ENCODE measurements around the gene HIPK3.
"Not testable (repeated sequence)": the region's sequence is repeated elsewhere in the genome, so short reads cannot be mapped to it uniquely, and the experiment has no call there.

HIPK3 gene

DNA sequence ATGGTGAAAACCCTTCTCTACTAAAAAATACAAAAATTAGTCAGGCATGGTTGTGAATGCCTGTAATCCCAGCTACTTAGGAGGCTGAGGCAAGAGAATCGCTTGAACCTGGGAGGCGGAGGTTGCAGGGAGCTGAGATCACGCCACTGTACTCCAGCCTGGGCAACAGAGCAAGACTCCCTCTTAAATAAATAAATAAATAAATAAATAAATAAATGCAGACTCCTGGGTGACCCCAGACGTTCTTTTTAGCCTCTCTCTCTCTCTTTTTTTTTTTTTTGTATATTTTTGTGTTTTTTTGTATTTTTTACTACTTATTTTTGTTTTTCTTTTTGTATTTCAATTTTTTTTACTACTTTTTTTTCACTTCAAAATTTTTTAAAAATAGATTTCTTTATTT lies 111.3 kb downstream of the HIPK3 start:
- not testable (repeated sequence) for H3K36me3 ChIP-seq (replicated peaks); DNase-seq (ENCODE audit: low spot score in 2 of 2); H3K4me3 ChIP-seq; H3K4me1 ChIP-seq; H3K27me3 ChIP-seq (ENCODE audit: low read depth); H3K9me3 ChIP-seq
- in situ Hi-C loops (cut with MboI; ENCODE audit: low sequenced_read_pairs) = loop anchor here (25.0 kb wide), 1 partner anchor 469 kb away; no protein-coding TSS in a partner anchor

GRCh38 chr11:33368931-33369330 lies 111.8 kb downstream of the HIPK3 start:
- H3K36me3 ChIP-seq (replicated peaks) = no peaks in the 10 kb centered on the region
- no peak for DNase-seq (ENCODE audit: low spot score in 2 of 2)
- H3K4me3 ChIP-seq = no peak overlapping the region
- no peaks in the 10 kb centered on the region for H3K9me3 ChIP-seq
- H3K27me3 ChIP-seq (ENCODE audit: low read depth) = no peaks in the 10 kb centered on the region; the same call in 1 of the 2 replicates
- in situ Hi-C loops (cut with MboI; ENCODE audit: low sequenced_read_pairs) = loop anchor here (25.0 kb wide), 1 partner anchor 468 kb away; no protein-coding TSS in a partner anchor
- H3K4me1 ChIP-seq = no peaks in the 10 kb centered on the region

- H3K36me3 ChIP-seq (replicated peaks) = no peaks in the 10 kb centered on the region
- in situ Hi-C loops (cut with MboI; ENCODE audit: low sequenced_read_pairs) = loop anchor here (25.0 kb wide), 1 partner anchor 464 kb away; no protein-coding TSS in a partner anchor
- H3K4me1 ChIP-seq = no peaks in the 10 kb centered on the region
- no peak for DNase-seq (ENCODE audit: low spot score in 2 of 2)
- peaks cover 24% of the 10 kb centered on the region for H3K27me3 ChIP-seq (ENCODE audit: low read depth)
- H3K4me3 ChIP-seq = no peak overlapping the region
- H3K9me3 ChIP-seq = no peaks in the 10 kb centered on the region
These were observed 116.5 kb downstream of the HIPK3 start for GRCh38 chr11:33373636-33374035.

DNA sequence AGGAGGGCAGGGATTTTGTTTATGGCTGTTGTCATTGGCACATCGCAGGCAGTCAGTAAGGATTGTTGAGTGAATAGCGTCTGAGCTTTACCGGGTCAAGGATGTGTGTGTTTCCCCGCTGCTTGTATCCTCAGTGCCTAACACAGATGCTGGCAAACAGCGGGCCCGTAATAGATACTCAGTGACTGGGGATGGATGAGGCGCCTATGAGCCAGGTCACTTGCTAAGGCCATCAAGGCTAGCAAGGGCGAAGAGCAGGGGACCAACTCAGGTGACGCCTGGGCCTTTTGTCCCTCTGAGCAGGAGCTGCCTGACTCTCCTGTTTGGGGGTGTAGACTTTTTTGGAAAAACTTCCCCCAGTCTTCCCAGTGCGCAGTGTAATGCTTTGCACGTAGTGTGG lies 118.1 kb downstream of the HIPK3 start:
- DNase-seq (ENCODE audit: low spot score in 2 of 2) = no peak
- Histone ChIP-seq H3K36me3 (replicated peaks) (no peaks in the 10 kb centered on the region), H3K27me3 (ENCODE audit: low read depth) (peaks cover 25% of the 10 kb centered on the region), H3K4me1 (no peaks in the 10 kb centered on the region), H3K9me3 (no peaks in the 10 kb centered on the region), H3K4me3 (no peak overlapping the region)
- in situ Hi-C loops (cut with MboI; ENCODE audit: low sequenced_read_pairs) = no loop called here

DNA sequence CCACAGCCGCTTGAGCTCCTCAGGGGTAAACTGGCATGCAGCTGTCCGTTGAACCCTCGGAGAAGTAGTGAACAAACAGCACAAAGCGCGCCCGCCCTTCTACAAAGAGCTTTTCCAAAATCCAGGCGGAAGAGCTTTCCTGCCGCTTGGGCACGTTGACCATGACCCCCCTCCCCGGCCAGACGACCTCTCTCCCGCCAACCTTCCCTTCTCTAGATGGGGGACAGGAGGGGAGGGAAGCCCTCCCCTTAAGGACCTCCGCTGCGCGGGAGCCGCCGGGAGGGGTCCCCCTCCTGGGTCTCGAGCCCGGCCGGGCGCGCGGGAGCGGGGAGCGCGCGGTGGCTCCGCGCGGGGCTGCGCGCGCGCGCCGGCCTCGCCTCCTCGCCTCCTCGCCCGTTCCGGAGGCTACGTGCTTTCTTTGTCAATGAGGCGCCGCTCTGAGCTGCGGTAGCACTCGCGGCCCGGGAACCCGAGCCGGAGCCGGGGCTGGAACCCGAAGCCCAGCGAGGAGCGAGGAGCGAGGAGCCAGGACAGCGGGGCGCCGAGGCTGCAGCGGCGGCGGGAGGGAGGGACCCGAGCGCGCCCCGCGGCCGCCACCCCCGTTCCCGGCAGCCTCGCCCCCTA lies 118.6 kb downstream of the HIPK3 start, which contains the start of gene KIAA1549L:
KIAA1549L (plus strand) TSS at position 421 of the 624 bp plus-strand sequence.
- DNase-seq (ENCODE audit: low spot score in 2 of 2) = peak in 1 of 2 experiments; percentile 24
- no peaks in the 10 kb centered on the region for H3K9me3 ChIP-seq
- H3K36me3 ChIP-seq (replicated peaks) = no peaks in the 10 kb centered on the region
- no peaks in the 10 kb centered on the region for H3K4me1 ChIP-seq
- peak within 1 kb of the TSS; percentile 26 for H3K4me3 ChIP-seq
- H3K27me3 ChIP-seq (ENCODE audit: low read depth) = peaks cover 27% of the 10 kb centered on the region
- in situ Hi-C loops (cut with MboI; ENCODE audit: low sequenced_read_pairs) = no loop called here

- Histone ChIP-seq H3K4me3 (no peak overlapping the region), H3K4me1 (no peaks in the 10 kb centered on the region), H3K9me3 (no peaks in the 10 kb centered on the region), H3K36me3 (replicated peaks) (no peaks in the 10 kb centered on the region), H3K27me3 (ENCODE audit: low read depth) (peaks cover 27% of the 10 kb centered on the region)
- in situ Hi-C loops (cut with MboI; ENCODE audit: low sequenced_read_pairs) = no loop called here
- DNase-seq (ENCODE audit: low spot score in 2 of 2) = peak in 1 of 2 experiments; percentile 13
These were observed 119.4 kb downstream of the HIPK3 start for GRCh38 chr11:33376331-33377310.

- Histone ChIP-seq H3K27me3 (ENCODE audit: low read depth) (peaks cover 27% of the 10 kb centered on the region), H3K4me3 (no peak overlapping the region), H3K4me1 (no peaks in the 10 kb centered on the region), H3K9me3 (no peaks in the 10 kb centered on the region), H3K36me3 (replicated peaks) (no peaks in the 10 kb centered on the region)
- DNase-seq (ENCODE audit: low spot score in 2 of 2) = no peak
- in situ Hi-C loops (cut with MboI; ENCODE audit: low sequenced_read_pairs) = no loop called here
These were observed 120.5 kb downstream of the HIPK3 start for GRCh38 chr11:33377412-33378370.

DNA sequence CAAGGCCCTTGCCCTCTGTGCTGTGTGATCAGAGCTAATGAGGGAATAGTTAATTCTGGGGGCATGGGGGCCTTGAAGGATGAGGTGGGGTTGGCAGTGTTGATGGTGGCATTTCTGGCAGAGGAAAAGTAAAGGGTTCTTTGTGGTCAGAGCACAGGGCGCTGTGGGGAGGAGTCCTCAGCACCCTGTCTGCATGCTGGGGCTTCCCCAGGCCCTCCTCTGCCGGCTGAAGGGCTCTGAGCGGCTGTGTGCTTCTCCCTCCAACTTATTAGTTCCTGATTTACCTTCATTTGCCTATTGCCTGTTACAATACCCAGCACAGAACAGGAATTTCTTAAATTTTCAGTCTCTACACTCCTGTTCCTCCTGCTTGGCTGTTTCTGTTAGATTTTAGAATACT lies 122.8 kb downstream of the HIPK3 start:
- Histone ChIP-seq H3K4me3 (no peak overlapping the region), H3K4me1 (no peaks in the 10 kb centered on the region), H3K9me3 (no peaks in the 10 kb centered on the region), H3K36me3 (replicated peaks) (no peaks in the 10 kb centered on the region), H3K27me3 (ENCODE audit: low read depth) (peaks cover 27% of the 10 kb centered on the region)
- DNase-seq (ENCODE audit: low spot score in 2 of 2) = no peak
- in situ Hi-C loops (cut with MboI; ENCODE audit: low sequenced_read_pairs) = no loop called here

GRCh38 chr11:33383075-33383919 lies 126.1 kb downstream of the HIPK3 start:
- H3K27me3 ChIP-seq (ENCODE audit: low read depth) = peaks cover 7% of the 10 kb centered on the region
- H3K9me3 ChIP-seq = no peaks in the 10 kb centered on the region
- H3K4me1 ChIP-seq = no peaks in the 10 kb centered on the region
- no peaks in the 10 kb centered on the region for H3K36me3 ChIP-seq (replicated peaks)
- in situ Hi-C loops (cut with MboI; ENCODE audit: low sequenced_read_pairs) = no loop called here
- no peak overlapping the region for H3K4me3 ChIP-seq
- DNase-seq (ENCODE audit: low spot score in 2 of 2) = no peak

GRCh38 chr11:33383920-33384209 lies 126.7 kb downstream of the HIPK3 start:
- in situ Hi-C loops (cut with MboI; ENCODE audit: low sequenced_read_pairs) = no loop called here
- DNase-seq (ENCODE audit: low spot score in 2 of 2) = no peak
- peaks cover 3% of the 10 kb centered on the region for H3K27me3 ChIP-seq (ENCODE audit: low read depth)
- H3K4me1 ChIP-seq = no peaks in the 10 kb centered on the region
- no peaks in the 10 kb centered on the region for H3K9me3 ChIP-seq
- no peak overlapping the region for H3K4me3 ChIP-seq
- no peaks in the 10 kb centered on the region for H3K36me3 ChIP-seq (replicated peaks)

DNA sequence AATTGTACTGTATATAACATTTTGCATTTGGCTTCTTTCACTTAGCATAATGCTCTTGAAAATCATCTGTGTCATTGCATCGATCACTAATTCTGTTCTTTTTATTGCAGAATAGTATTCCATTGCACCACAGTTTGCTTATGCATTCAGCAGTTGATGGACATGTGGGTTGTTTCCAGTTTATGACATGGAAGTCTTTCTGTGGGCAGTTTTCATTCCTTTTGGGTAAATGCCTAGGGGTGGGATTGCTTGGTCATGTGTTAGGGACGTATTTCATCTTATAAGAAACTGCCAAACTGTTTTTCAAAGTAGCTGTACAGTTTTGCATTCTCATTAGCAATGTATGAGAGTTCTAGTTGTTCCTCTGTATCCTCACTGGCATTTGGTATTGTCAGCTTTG lies 127.0 kb downstream of the HIPK3 start:
- H3K36me3 ChIP-seq (replicated peaks) = no peaks in the 10 kb centered on the region
- no peak overlapping the region for H3K4me3 ChIP-seq
- peaks cover 3% of the 10 kb centered on the region for H3K27me3 ChIP-seq (ENCODE audit: low read depth)
- in situ Hi-C loops (cut with MboI; ENCODE audit: low sequenced_read_pairs) = no loop called here
- no peaks in the 10 kb centered on the region for H3K4me1 ChIP-seq
- no peak for DNase-seq (ENCODE audit: low spot score in 2 of 2)
- no peaks in the 10 kb centered on the region for H3K9me3 ChIP-seq

GRCh38 chr11:33387581-33387980 lies 130.4 kb downstream of the HIPK3 start:
- H3K4me1 ChIP-seq = no peaks in the 10 kb centered on the region
- DNase-seq (ENCODE audit: low spot score in 2 of 2) = no peak
- no peaks in the 10 kb centered on the region for H3K9me3 ChIP-seq
- no peaks in the 10 kb centered on the region for H3K36me3 ChIP-seq (replicated peaks)
- in situ Hi-C loops (cut with MboI; ENCODE audit: low sequenced_read_pairs) = no loop called here
- no peak overlapping the region for H3K4me3 ChIP-seq
- no peaks in the 10 kb centered on the region for H3K27me3 ChIP-seq (ENCODE audit: low read depth)

DNA sequence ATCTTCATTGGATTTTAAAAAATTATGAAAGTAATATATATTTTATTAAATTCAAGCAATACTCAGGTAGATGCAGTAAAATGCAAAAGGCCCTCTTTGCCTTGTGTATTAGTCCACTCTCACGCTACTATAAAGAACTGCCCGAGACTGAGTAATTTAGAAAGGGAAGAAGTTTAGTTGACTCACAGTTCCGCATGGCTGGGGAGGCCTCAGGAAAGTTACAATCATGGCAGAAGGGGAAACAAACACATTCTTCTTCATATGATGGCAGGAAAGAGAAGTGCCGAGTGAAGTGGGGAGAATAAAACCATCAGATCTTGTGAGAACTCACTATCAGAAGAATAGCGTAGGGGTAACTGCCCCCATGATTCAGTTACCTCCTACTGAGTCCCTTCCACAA lies 130.8 kb downstream of the HIPK3 start:
- no peak for DNase-seq (ENCODE audit: low spot score in 2 of 2)
- H3K9me3 ChIP-seq = no peaks in the 10 kb centered on the region
- no peaks in the 10 kb centered on the region for H3K27me3 ChIP-seq (ENCODE audit: low read depth)
- in situ Hi-C loops (cut with MboI; ENCODE audit: low sequenced_read_pairs) = no loop called here
- no peak overlapping the region for H3K4me3 ChIP-seq
- no peaks in the 10 kb centered on the region for H3K36me3 ChIP-seq (replicated peaks)
- H3K4me1 ChIP-seq = no peaks in the 10 kb centered on the region

All from HAP-1 (cell line).